Measurements from ENCODE around the gene NTS.

Gene NTS

GRCh38 chr12:85874031-85874461, at the start of gene NTS:
Gene NTS, plus strand, starts transcription at chr12:85874295. Its CDS starts 109 bp downstream, at chr12:85874404.
- no peak for DNase-seq (ENCODE audit: low spot score)

GRCh38 chr12:85825746-85826145, 48.3 kb upstream of the NTS start:
- DNase-seq (ENCODE audit: low spot score) = peak; percentile 92

- DNase-seq (ENCODE audit: low spot score) = no peak
Measured at GRCh38 chr12:85828576-85828975, 45.5 kb upstream of the NTS start.

- DNase-seq (ENCODE audit: low spot score) = no peak
Measured at GRCh38 chr12:85829391-85829790, 44.7 kb upstream of the NTS start.

- DNase-seq (ENCODE audit: low spot score) = no peak
Measured at GRCh38 chr12:85831327-85831990, 42.6 kb upstream of the NTS start.

GRCh38 chr12:85833579-85833978, 40.5 kb upstream of the NTS start:
- DNase-seq (ENCODE audit: low spot score) = no peak

- no peak for DNase-seq (ENCODE audit: low spot score)
Measured at GRCh38 chr12:85834378-85834777, 39.7 kb upstream of the NTS start.

- DNase-seq (ENCODE audit: low spot score) = no peak
Measured at GRCh38 chr12:85835426-85836196, 38.5 kb upstream of the NTS start.

- peak; percentile 71 for DNase-seq (ENCODE audit: low spot score)
Measured at GRCh38 chr12:85836197-85837090, 37.7 kb upstream of the NTS start, which contains the start of gene RASSF9. Gene RASSF9, minus strand, starts transcription at chr12:85836409. Its CDS starts 208 bp downstream, at chr12:85836201.

GRCh38 chr12:85843606-85844310, 30.3 kb upstream of the NTS start:
- no peak for DNase-seq (ENCODE audit: low spot score)

GRCh38 chr12:85849344-85849743, 24.8 kb upstream of the NTS start:
- no peak for DNase-seq (ENCODE audit: low spot score)

- DNase-seq (ENCODE audit: low spot score) = no peak
Measured at GRCh38 chr12:85855305-85855704, 18.8 kb upstream of the NTS start.

GRCh38 chr12:85856966-85857365, 17.1 kb upstream of the NTS start:
- no peak for DNase-seq (ENCODE audit: low spot score)

- DNase-seq (ENCODE audit: low spot score) = peak; percentile 24
Measured at GRCh38 chr12:85865890-85866289, 8.2 kb upstream of the NTS start.

- peak; percentile 55 for DNase-seq (ENCODE audit: low spot score)
Measured at GRCh38 chr12:85866986-85867776, 6.9 kb upstream of the NTS start.

GRCh38 chr12:85872497-85873091, 1.5 kb upstream of the NTS start:
- peak; percentile 68 for DNase-seq (ENCODE audit: low spot score)

- no peak for DNase-seq (ENCODE audit: low spot score)
Measured at GRCh38 chr12:85877459-85877858, 3.4 kb downstream of the NTS start.

- no peak for DNase-seq (ENCODE audit: low spot score)
Measured at GRCh38 chr12:85883763-85884162, 9.7 kb downstream of the NTS start.

- DNase-seq (ENCODE audit: low spot score) = no peak
Measured at GRCh38 chr12:85894653-85895052, 20.6 kb downstream of the NTS start.

- DNase-seq (ENCODE audit: low spot score) = peak; percentile 49
Measured at GRCh38 chr12:85920324-85920947, 46.3 kb downstream of the NTS start.
